GM18508 (cell line): ENCODE measurements around the gene CALHM4.

Source experiments
- ATAC-seq: cut with Tn5 transposase; IDR thresholded peaks from one replicate; pipeline ENCODE4 v1.9.1; 2021; ENCODE audit warnings: moderate number of reproducible peaks; ENCODE audit not compliant: insufficient read depth, unreplicated experiment

The CALHM4 gene

GRCh38 chr6:116553451-116553850 lies at the start of gene CALHM4:
Gene CALHM4, plus strand, starts transcription at chr6:116553751. Its CDS starts 43 bp downstream, at chr6:116553794.
- no peak for ATAC-seq

DNA sequence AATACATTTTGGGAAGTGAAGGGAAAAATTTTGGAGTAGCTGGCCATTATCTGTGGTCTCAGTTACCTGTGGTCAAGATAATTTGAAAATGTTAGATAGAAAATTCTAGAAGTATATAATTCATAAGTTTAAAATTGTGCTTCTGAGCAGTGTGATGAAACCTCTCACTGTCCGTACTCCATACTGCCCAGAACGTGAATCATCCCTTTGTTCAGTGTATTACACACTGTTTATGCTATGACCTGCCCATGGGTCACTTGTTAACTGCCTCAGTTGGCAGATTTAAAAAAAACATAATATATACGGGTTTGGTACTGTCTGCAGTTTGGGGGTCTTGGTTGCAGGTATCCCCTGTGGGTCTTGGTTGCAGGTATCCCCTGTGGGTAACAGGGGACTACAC lies 46.2 kb upstream of the CALHM4 start:
- ATAC-seq = no peak

- ATAC-seq = no peak
Observed at GRCh38 chr6:116508527-116508926, 45.0 kb upstream of the CALHM4 start.

DNA sequence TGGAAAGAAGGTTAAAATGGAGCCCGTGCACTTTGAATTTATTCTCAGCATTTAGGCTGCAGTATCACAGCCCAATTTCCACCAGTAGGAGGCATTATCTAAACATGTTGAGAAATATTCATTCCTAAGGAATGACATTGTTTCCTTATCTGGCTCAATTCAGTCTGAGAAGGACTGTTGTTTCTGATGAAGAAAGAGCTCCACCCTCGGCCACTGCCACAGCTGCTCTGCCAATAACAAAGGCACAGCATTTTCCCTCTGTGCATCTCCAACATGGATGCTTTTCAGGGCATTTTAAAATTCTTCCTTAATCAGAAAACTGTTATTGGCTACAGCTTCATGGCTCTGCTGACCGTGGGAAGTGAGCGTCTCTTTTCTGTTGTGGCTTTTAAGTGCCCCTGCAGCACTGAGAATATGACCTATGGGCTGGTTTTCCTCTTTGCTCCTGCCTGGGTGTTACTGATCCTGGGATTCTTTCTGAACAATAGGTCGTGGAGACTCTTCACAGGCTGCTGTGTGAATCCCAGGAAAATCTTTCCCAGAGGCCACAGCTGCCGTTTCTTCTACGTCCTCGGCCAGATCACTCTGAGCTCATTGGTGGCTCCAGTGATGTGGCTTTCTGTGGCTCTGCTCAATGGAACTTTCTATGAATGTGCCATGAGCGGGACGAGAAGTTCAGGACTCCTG lies 42.0 kb upstream of the CALHM4 start, which contains the start of gene CALHM5:
CALHM5 (plus strand) TSS at position 216 of the 687 bp plus-strand sequence; CDS start at position 274, 58 bp downstream.
- ATAC-seq = no peak

GRCh38 chr6:116512111-116512559 lies 41.4 kb upstream of the CALHM4 start:
- ATAC-seq = no peak

GRCh38 chr6:116512734-116513133 lies 40.8 kb upstream of the CALHM4 start:
- ATAC-seq = no peak

DNA sequence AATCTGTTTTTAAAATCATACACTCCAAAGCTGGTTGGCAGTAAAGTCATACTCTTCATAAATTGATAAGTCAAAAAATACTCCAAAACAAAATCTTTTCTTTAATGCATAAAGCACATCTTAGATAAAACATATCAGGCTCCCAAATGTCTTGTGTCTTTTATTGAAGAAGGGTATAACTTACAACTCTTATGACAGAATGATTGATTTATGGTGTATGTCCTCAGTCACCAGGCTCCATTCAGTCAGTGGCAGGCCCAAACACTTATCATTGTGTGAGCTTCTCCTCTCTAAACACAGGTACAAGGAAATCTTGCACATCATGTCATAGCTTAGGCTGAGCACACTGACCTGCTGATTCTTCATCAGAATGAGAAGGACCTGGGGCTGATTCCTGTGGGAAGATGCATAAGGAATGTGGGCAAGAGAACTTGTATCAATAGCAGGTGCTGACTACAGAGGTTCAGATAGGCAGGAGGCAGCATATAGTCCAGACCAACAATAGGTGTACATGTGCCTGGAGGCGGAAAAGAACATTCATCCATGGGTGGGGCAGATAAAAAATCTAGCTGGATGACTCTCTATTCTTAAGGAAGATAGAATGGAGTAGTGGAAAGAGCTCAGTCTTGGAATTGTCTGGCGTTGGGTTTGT lies 40.2 kb upstream of the CALHM4 start:
- ATAC-seq = no peak

DNA sequence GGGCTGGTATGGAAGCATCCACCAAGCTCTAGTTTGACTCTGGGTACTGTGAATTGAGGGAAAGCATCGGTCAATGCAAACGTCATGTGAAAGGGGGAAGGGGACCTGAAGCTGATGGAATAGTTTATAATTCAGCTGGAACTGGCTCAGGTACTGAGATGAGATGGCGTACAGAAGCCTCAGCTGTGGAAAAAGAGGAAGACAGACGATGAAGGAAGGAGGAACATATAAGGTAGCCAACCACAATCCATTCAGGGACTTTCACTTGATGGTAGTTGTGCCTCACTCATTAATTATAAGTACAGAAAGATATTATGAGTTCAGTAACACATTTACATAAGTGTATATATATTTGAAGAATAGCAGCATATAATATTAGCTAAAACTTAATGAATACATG lies 39.4 kb upstream of the CALHM4 start:
- ATAC-seq = no peak

DNA sequence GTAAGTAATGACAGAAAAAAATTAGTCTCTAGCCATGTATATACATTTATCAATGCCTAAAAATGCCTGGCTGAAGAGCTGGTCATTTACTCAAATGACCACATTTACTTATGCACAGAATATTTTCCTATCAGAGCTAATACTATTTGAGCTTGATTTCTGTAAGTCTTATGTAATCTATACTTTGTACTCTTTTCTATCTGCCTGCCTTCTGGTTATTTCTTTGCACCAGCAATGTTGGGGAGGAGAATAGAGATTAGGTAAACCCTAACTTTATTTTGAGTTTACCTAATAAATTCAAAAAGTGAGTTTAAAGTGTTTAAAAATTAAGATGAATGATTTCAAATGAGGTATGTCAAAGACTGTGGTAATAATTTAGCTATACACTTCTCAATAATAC lies 38.4 kb upstream of the CALHM4 start:
- ATAC-seq = no peak

GRCh38 chr6:116518621-116519368 lies 34.8 kb upstream of the CALHM4 start:
- no peak for ATAC-seq

- no peak for ATAC-seq
Observed at GRCh38 chr6:116522896-116523295, 30.7 kb upstream of the CALHM4 start.

- ATAC-seq = no peak
Observed at GRCh38 chr6:116524236-116524635, 29.3 kb upstream of the CALHM4 start.

DNA sequence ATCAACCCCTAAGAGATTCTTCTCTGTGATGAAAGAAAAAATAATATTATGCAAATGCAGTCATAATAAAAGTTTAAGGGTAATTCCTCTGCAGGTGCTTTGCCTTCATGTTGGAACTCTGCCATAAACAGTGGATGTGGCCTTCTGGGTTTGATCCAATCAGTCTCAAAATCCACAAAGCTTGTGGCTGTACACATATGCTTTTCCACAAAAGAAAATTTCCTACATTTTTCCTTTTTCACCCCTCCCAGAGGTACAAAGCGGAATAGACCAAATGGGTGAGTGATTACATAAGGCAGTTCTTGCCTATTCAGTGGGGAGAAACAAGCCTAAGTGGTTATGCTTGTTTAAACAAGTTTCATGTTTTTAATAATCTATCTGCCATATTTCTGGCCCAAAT lies 25.4 kb upstream of the CALHM4 start:
- ATAC-seq = no peak

GRCh38 chr6:116528780-116529179 lies 24.8 kb upstream of the CALHM4 start:
- ATAC-seq = no peak

DNA sequence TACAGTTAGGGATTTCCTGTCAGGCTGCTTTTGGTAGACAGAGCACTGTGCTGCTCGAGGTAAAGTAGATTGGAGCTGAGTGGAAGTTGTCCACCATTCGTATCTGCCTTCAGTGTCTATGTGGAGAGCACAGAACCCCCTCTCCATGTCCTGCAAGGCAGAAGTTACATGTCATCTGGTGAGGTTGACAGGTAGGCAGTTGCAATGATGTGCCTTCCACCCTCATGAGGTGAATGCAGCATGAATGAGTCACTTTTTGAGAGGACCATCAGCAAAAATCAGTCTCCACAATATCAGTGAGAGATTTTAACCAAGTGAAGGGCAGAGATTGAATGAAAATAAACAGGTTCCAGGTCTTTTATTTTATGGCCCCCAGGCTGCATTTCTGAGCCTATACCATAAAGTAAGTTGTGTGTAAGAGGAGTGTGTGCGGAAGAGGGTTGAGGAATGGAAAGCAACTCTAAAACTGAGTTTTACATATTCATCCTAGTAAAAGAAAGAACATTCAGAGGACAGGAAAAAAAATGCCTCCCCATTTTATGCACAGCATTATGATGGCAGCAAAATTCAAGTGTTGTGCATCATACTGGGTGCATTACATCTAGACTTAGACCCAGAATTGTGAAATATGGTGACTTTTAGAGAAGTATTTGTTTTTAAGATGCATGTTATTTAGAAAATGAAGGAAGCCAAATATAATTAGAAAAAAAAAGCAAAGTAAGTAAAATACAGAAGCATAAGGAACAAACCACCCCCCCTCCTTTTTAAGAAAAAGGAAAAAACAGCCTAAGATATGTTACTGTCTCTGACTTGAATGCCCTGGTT lies 23.9 kb upstream of the CALHM4 start:
- ATAC-seq = no peak

GRCh38 chr6:116530436-116530835 lies 23.1 kb upstream of the CALHM4 start:
- no peak for ATAC-seq

DNA sequence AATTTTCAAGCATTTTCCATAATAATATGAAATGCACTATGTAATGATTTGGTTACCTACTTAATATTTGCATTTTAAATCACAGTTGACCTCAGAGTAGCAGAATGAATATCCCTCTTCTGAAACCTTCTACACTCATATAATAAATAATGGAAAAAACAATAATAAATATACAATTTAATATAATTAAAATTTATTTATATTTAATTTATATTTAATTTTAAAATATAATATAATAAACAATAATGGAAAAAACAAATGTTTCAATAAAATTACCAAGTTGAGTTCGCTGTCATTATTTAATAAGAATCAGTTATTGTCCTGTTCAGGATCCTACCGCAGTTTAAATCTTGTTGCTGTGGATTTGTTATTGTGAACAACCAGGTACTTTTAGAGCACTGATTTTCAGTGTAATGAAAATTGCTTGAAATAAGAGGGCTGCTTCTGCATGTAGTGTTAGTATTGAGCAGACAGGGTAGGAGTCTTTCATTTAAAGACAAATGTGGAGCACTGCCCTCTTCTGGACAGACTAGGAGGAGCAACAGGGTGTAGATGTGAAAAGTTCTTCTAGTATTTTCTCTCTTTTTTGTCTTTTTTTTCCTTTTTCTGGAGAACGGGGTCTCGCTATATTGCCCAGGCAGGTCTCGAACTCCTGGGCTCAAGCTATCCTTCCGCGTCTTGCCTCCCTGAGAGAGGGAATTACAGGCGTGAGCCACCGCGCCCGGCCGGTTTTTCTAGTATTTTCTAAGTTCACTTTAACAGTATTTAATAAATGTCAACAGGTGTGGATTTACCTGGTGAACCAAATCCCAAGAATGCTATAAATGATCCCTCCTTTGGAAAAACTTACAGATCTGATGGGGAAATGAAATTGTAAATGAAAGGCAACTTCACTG lies 21.6 kb upstream of the CALHM4 start:
- peak; percentile 80 for ATAC-seq

- no peak for ATAC-seq
Observed at GRCh38 chr6:116533233-116533957, 20.2 kb upstream of the CALHM4 start.

GRCh38 chr6:116535109-116535508 lies 18.4 kb upstream of the CALHM4 start:
- no peak for ATAC-seq
